ES-I3 (cell line): ENCODE measurements around the gene GPR62.
"Not testable (repeated sequence)": the region's sequence is repeated elsewhere in the genome, so short reads cannot be mapped to it uniquely, and the experiment has no call there.

Experiments
- H3K36me3 ChIP-seq: 2 replicates; pipeline ENCODE4 v1.6.1; 2013; ENCODE audit warnings: mild to moderate bottlenecking, low read length, control low read depth, moderate library complexity; ENCODE audit not compliant: insufficient read depth
- H3K4me1 ChIP-seq: 2 replicates; pipeline ENCODE4 v1.6.1; 2013; ENCODE audit warnings: mild to moderate bottlenecking, control low read depth, low read length; ENCODE audit not compliant: insufficient read depth
- H3K9ac ChIP-seq: 2 replicates; pipeline ENCODE4 v1.6.1; 2013; ENCODE audit warnings: low read depth, mild to moderate bottlenecking, low read length, moderate library complexity
- H3K9me3 ChIP-seq: 2 replicates; pipeline ENCODE4 v1.6.1; 2013; ENCODE audit warnings: mild to moderate bottlenecking, low read length, moderate library complexity; ENCODE audit not compliant: control insufficient read depth, insufficient read depth

The GPR62 gene

GRCh38 chr3:51955175-51955892 is at the start of gene GPR62:
TSS of gene GPR62 (plus strand) at chr3:51955381. CDS start at chr3:51955653, 272 bp downstream.
- Histone ChIP-seq H3K9me3 (no peaks in the 10 kb centered on the region), H3K36me3 (no peaks in the 10 kb centered on the region), H3K4me1 (no peaks in the 10 kb centered on the region), H3K9ac (peak within 1 kb of the TSS; percentile 63)

- H3K4me1 ChIP-seq: no peaks in the 10 kb centered on the region
- no peaks in the 10 kb centered on the region for H3K9me3 ChIP-seq
- no peak overlapping the region for H3K9ac ChIP-seq
- no peaks in the 10 kb centered on the region for H3K36me3 ChIP-seq
Observed at GRCh38 chr3:51908026-51908425, 47.2 kb upstream of the GPR62 start.

GRCh38 chr3:51916418-51916817 is 38.8 kb upstream of the GPR62 start:
- no peak overlapping the region for H3K9ac ChIP-seq
- H3K9me3 ChIP-seq: no peaks in the 10 kb centered on the region
- H3K36me3 ChIP-seq: no peaks in the 10 kb centered on the region
- no peaks in the 10 kb centered on the region for H3K4me1 ChIP-seq

GRCh38 chr3:51921081-51921578 is 34.1 kb upstream of the GPR62 start:
- Histone ChIP-seq H3K9me3 (no peaks in the 10 kb centered on the region), H3K4me1 (no peaks in the 10 kb centered on the region), H3K9ac (no peak overlapping the region), H3K36me3 (no peaks in the 10 kb centered on the region)

GRCh38 chr3:51927061-51927977 is 27.9 kb upstream of the GPR62 start:
- no peaks in the 10 kb centered on the region for H3K9me3 ChIP-seq
- H3K9ac ChIP-seq: no peak overlapping the region
- no peaks in the 10 kb centered on the region for H3K4me1 ChIP-seq
- H3K36me3 ChIP-seq: no peaks in the 10 kb centered on the region

- Histone ChIP-seq H3K4me1 (no peaks in the 10 kb centered on the region), H3K9me3 (no peaks in the 10 kb centered on the region), H3K9ac (no peak overlapping the region), H3K36me3 (no peaks in the 10 kb centered on the region)
Observed at GRCh38 chr3:51928438-51928837, 26.7 kb upstream of the GPR62 start.

GRCh38 chr3:51928981-51929380 is 26.2 kb upstream of the GPR62 start:
- not testable (repeated sequence) for H3K9me3 ChIP-seq, H3K4me1 ChIP-seq

GRCh38 chr3:51929420-51930003 is 25.7 kb upstream of the GPR62 start:
- Histone ChIP-seq H3K4me1 (no peaks in the 10 kb centered on the region), H3K9me3 (no peaks in the 10 kb centered on the region), H3K36me3 (no peaks in the 10 kb centered on the region), H3K9ac (no peak overlapping the region)

More at GRCh38 chr3:51928981-51929380, 26.2 kb upstream of the GPR62 start:
- not testable (repeated sequence) for H3K36me3 ChIP-seq, H3K9ac ChIP-seq

- Histone ChIP-seq H3K4me1 (no peaks in the 10 kb centered on the region), H3K36me3 (no peaks in the 10 kb centered on the region; the same call in 1 of the 2 replicates), H3K9ac (no peak overlapping the region), H3K9me3 (no peaks in the 10 kb centered on the region)
Observed at GRCh38 chr3:51930439-51930838, 24.7 kb upstream of the GPR62 start.

- no peaks in the 10 kb centered on the region for H3K4me1 ChIP-seq
- H3K9me3 ChIP-seq: no peaks in the 10 kb centered on the region
- H3K9ac ChIP-seq: no peak overlapping the region
- H3K36me3 ChIP-seq: peaks cover 9% of the 10 kb centered on the region; the same call in 1 of the 2 replicates
Observed at GRCh38 chr3:51931756-51932155, 23.4 kb upstream of the GPR62 start.

GRCh38 chr3:51932471-51933370 is 22.5 kb upstream of the GPR62 start:
- H3K9me3 ChIP-seq: no peaks in the 10 kb centered on the region
- no peaks in the 10 kb centered on the region for H3K4me1 ChIP-seq
- H3K36me3 ChIP-seq: peaks cover 14% of the 10 kb centered on the region; the same call in 1 of the 2 replicates
- no peak overlapping the region for H3K9ac ChIP-seq

- Histone ChIP-seq H3K4me1 (no peaks in the 10 kb centered on the region), H3K9ac (no peak overlapping the region), H3K9me3 (no peaks in the 10 kb centered on the region), H3K36me3 (peaks cover 14% of the 10 kb centered on the region; the same call in 1 of the 2 replicates)
Observed at GRCh38 chr3:51933471-51934138, 21.6 kb upstream of the GPR62 start.

GRCh38 chr3:51934139-51934850 is 20.9 kb upstream of the GPR62 start:
- Histone ChIP-seq H3K9me3 (no peaks in the 10 kb centered on the region), H3K4me1 (no peaks in the 10 kb centered on the region), H3K9ac (no peak overlapping the region), H3K36me3 (peaks cover 14% of the 10 kb centered on the region; the same call in 1 of the 2 replicates)
